HepG2 (cell line): Measurements from ENCODE around the gene TTC31. TPM values are rescaled to one million over a fixed set of nuclear protein-coding genes. Genes with fewer than 3 reads are reported as not detected.
A peak's percentile ranks its signal among the peaks of the same experiment; 100 is the strongest.

ENCODE experiments used
- CAMTA2 ChIP-seq: sonication (generic); formaldehyde crosslinking; IDR thresholded peaks from 2 replicates; pipeline ENCODE4 v1.4.0; 2020; ENCODE audit warnings: mild to moderate bottlenecking, missing genetic modification reagents, borderline replicate concordance
- SRF ChIP-seq: IDR thresholded peaks from 2 replicates; pipeline ENCODE4 v1.6.1; 2011; ENCODE audit warnings: mild to moderate bottlenecking, low read depth, low read length, moderate library complexity
- ZFP36L1 ChIP-seq: sonication (generic); formaldehyde crosslinking; IDR thresholded peaks from 2 replicates; pipeline ENCODE4 v1.8.0; 2022; ENCODE audit warnings: mild to moderate bottlenecking, missing genetic modification reagents, moderate library complexity
- ZMYM2 ChIP-seq: sonication (generic); formaldehyde crosslinking; IDR thresholded peaks from 2 replicates; pipeline ENCODE4 v1.8.0; 2022; ENCODE audit warnings: mild to moderate bottlenecking, missing genetic modification reagents
- ZNF33B ChIP-seq: sonication (generic); formaldehyde crosslinking; IDR thresholded peaks from 2 replicates; pipeline ENCODE4 v1.5.1; 2020; ENCODE audit warnings: mild to moderate bottlenecking, missing genetic modification reagents
- ZNF343 ChIP-seq: sonication (generic); formaldehyde crosslinking; IDR thresholded peaks from 2 replicates; pipeline ENCODE4 v1.4.0; 2020; ENCODE audit warnings: mild to moderate bottlenecking, missing genetic modification reagents
- ZNF605 ChIP-seq: sonication (generic); formaldehyde crosslinking; IDR thresholded peaks from 2 replicates; pipeline ENCODE4 v1.8.0; 2022; ENCODE audit warnings: mild to moderate bottlenecking, missing genetic modification reagents
- ZNF891 ChIP-seq: sonication (generic); formaldehyde crosslinking; IDR thresholded peaks from 2 replicates; pipeline ENCODE4 v1.5.0; 2020; ENCODE audit warnings: mild to moderate bottlenecking, missing genetic modification reagents
- polyA plus RNA-seq, 8 experiments: library from polyadenylated mRNA; depleted of rRNA in 3 of 8; stranded (reverse) in 7 of 8; unstranded in 1 of 8; fragments of >200 nt; fragmentation: Illumina TruSeq in 4 of 8; extraction: Trizol in 4 of 8; gene quantifications; 2 replicates each; pipeline versions ENCODE4 v1.2.1 to v1.2.3, GENCODE V29; 2011 to 2016; ENCODE audit warnings: low read depth in 4 of 8, missing spikeins in 1 of 8, mixed read lengths in 1 of 8; ENCODE audit not compliant: insufficient read depth in 1 of 8
- total RNA-seq, 5 experiments: library from RNA; depleted of rRNA; stranded (reverse); fragments of >200 nt; fragmentation: Illumina TruSeq; extraction: Trizol; gene quantifications; 2 replicates each; pipeline ENCODE4 v1.2.3, GENCODE V29; 2016; ENCODE audit warnings: low read depth in 1 of 5
- TF ChIP-seq, protein P1 (sequence below): sonication (generic); formaldehyde crosslinking; IDR thresholded peaks from 2 replicates; pipeline ENCODE4 v1.4.0; 2020; ENCODE audit warnings: mild to moderate bottlenecking, low read depth, missing genetic modification reagents
- TF ChIP-seq, protein P2 (sequence below): sonication (generic); formaldehyde crosslinking; IDR thresholded peaks from 2 replicates; pipeline ENCODE4 v1.4.0; 2020; ENCODE audit warnings: mild to moderate bottlenecking, missing genetic modification reagents
- TF ChIP-seq, protein P3 (sequence below), 2 experiments: fragments of 450-650 bp in 1 of 2; sonication (generic) in 1 of 2; formaldehyde crosslinking in 1 of 2; IDR thresholded peaks; 2 replicates each; pipeline versions ENCODE4 v1.6.1 to v1.8.0; 2016 to 2022; ENCODE audit warnings: antibody characterized with exemption in 1 of 2, mild to moderate bottlenecking in 1 of 2, missing genetic modification reagents in 1 of 2

TTC31 gene
- total and polyA plus RNA-seq, 2 of the 13 experiments (the other 11 are each of a cell fraction or from before 2014, with no cell fraction given): 28.3 to 39.5 TPM

DNA sequence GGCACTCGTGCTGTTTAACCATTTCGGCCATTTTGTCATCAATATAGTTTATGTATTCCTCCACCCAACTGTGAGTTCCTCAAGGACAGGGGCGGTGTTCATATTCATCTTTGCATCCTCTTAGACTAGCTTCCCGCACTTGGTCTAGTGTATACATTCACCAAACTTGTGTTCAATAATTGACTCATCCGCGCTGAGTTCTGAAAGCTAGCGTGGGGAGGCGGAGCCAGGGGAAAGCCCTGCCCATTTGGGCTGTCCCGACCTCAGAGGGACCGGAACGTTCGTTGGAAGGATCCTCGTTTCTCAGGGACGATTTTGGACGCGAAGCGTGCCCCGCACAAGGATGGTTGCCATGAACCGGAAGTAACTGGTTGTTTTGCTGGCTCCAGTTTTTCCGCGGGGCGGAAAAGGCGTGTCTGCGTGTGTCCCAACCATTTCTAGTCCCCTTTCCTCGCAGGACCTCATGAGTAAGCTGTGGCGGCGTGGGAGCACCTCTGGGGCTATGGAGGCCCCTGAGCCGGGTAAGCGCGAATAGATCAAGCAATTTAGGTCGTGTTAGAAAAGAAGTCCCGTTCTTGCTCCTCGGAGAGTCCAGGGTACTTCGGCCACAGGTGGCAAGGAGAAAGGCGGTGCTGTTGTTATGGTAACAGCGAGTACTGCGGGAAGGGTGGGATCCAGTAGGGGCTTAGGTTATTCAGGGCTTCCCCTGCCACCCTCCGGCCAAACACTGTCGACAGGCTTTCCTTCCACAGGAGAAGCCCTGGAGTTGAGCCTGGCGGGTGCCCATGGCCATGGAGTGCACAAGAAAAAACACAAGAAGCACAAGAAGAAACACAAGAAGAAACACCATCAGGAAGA is 28.0 kb upstream of the TTC31 start, which contains the start of gene INO80B (continued):
- TF ChIP-seq ZNF891 (CRISPR knock-in tag) (peak; percentile 79), ZNF33B (peak; percentile 81), ZFP36L1 (CRISPR knock-in tag) (peak; percentile 49; the same call in 1 of the 2 replicates), CAMTA2 (CRISPR knock-in tag) (peak; percentile 95; the same call in 1 of the 2 replicates), ZNF343 (peak; percentile 75; the same call in 1 of the 2 replicates), ZMYM2 (CRISPR knock-in tag) (peak; percentile 80), ZNF605 (CRISPR knock-in tag) (peak; percentile 99), SRF (peak; percentile 68; the same call in 1 of the 2 replicates)
- TF ChIP-seq, protein P1, sequence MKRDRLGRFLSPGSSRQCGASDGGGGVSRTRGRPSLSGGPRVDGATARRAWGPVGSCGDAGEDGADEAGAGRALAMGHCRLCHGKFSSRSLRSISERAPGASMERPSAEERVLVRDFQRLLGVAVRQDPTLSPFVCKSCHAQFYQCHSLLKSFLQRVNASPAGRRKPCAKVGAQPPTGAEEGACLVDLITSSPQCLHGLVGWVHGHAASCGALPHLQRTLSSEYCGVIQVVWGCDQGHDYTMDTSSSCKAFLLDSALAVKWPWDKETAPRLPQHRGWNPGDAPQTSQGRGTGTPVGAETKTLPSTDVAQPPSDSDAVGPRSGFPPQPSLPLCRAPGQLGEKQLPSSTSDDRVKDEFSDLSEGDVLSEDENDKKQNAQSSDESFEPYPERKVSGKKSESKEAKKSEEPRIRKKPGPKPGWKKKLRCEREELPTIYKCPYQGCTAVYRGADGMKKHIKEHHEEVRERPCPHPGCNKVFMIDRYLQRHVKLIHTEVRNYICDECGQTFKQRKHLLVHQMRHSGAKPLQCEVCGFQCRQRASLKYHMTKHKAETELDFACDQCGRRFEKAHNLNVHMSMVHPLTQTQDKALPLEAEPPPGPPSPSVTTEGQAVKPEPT (CRISPR knock-in tag): peak; percentile 62; the same call in 1 of the 2 replicates
- TF ChIP-seq, protein P2, sequence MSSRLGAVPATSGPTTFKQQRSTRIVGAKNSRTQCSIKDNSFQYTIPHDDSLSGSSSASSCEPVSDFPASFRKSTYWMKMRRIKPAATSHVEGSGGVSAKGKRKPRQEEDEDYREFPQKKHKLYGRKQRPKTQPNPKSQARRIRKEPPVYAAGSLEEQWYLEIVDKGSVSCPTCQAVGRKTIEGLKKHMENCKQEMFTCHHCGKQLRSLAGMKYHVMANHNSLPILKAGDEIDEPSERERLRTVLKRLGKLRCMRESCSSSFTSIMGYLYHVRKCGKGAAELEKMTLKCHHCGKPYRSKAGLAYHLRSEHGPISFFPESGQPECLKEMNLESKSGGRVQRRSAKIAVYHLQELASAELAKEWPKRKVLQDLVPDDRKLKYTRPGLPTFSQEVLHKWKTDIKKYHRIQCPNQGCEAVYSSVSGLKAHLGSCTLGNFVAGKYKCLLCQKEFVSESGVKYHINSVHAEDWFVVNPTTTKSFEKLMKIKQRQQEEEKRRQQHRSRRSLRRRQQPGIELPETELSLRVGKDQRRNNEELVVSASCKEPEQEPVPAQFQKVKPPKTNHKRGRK (CRISPR knock-in tag): peak; percentile 56; the same call in 1 of the 2 replicates
- TF ChIP-seq, protein P3, sequence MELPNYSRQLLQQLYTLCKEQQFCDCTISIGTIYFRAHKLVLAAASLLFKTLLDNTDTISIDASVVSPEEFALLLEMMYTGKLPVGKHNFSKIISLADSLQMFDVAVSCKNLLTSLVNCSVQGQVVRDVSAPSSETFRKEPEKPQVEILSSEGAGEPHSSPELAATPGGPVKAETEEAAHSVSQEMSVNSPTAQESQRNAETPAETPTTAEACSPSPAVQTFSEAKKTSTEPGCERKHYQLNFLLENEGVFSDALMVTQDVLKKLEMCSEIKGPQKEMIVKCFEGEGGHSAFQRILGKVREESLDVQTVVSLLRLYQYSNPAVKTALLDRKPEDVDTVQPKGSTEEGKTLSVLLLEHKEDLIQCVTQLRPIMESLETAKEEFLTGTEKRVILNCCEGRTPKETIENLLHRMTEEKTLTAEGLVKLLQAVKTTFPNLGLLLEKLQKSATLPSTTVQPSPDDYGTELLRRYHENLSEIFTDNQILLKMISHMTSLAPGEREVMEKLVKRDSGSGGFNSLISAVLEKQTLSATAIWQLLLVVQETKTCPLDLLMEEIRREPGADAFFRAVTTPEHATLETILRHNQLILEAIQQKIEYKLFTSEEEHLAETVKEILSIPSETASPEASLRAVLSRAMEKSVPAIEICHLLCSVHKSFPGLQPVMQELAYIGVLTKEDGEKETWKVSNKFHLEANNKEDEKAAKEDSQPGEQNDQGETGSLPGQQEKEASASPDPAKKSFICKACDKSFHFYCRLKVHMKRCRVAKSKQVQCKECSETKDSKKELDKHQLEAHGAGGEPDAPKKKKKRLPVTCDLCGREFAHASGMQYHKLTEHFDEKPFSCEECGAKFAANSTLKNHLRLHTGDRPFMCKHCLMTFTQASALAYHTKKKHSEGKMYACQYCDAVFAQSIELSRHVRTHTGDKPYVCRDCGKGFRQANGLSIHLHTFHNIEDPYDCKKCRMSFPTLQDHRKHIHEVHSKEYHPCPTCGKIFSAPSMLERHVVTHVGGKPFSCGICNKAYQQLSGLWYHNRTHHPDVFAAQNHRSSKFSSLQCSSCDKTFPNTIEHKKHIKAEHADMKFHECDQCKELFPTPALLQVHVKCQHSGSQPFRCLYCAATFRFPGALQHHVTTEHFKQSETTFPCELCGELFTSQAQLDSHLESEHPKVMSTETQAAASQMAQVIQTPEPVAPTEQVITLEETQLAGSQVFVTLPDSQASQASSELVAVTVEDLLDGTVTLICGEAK (IDR thresholded peaks at IDR 0.05): peak; percentile 98
- TF ChIP-seq, protein P3 (CRISPR knock-in tag; IDR thresholded peaks at IDR 0.05): peak; percentile 90; the same call in 1 of the 2 replicates
